ENCODE results near the gene ZNF280B. TPM values are rescaled to one million over a fixed set of nuclear protein-coding genes. Genes with fewer than 3 reads are reported as not detected.
"Not testable (repeated sequence)": the region's sequence is repeated elsewhere in the genome, so short reads cannot be mapped to it uniquely, and the experiment has no call there.

Gene ZNF280B
- total RNA-seq, 1 experiment from 2014 or later = 3.9 TPM

DNA sequence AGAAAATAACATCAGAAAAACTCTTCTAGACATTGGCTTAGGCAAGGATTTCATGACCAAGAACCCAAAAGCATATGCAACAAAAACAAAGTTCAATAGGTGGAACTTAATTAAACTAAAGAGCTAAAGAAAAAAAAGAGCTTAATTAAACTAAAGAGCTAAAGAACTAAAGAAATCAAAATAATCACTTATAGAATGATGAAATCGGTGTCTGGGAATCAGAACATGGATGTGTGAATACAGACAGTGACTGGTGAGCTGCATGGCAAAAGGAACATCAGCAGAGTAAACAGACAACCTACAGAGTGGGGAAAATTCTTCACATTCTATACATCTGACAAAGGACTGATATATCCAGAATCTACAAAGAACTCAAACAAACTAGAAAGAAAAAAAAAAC is 41.4 kb downstream of the ZNF280B start:
- no peak for DNase-seq (ENCODE audit: extremely low read depth, low read depth)

DNA sequence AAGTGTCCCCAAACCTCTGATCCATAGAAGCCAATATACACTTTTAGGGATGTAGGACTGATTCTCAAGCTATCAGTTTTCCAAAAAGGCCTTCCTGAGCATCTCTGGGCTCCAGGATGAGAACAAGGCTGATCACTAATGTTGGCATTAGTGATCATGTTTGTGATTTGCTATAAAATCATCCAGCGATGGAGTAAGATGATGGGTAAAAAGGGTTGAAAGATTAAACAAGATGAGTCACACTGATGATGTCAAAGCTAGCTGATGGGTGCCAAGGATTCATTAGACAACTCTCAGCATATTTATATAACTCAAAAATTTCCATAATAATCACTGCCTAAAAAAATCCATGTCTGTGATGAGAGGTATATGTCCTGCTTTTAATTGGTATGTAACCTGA is 42.8 kb downstream of the ZNF280B start:
- DNase-seq (ENCODE audit: extremely low read depth, low read depth) = no peak

GRCh38 chr22:22465094-22465602 is 43.4 kb downstream of the ZNF280B start:
- DNase-seq (ENCODE audit: extremely low read depth, low read depth) = no peak

GRCh38 chr22:22464541-22465054 is 43.9 kb downstream of the ZNF280B start:
- DNase-seq (ENCODE audit: extremely low read depth, low read depth) = no peak

DNA sequence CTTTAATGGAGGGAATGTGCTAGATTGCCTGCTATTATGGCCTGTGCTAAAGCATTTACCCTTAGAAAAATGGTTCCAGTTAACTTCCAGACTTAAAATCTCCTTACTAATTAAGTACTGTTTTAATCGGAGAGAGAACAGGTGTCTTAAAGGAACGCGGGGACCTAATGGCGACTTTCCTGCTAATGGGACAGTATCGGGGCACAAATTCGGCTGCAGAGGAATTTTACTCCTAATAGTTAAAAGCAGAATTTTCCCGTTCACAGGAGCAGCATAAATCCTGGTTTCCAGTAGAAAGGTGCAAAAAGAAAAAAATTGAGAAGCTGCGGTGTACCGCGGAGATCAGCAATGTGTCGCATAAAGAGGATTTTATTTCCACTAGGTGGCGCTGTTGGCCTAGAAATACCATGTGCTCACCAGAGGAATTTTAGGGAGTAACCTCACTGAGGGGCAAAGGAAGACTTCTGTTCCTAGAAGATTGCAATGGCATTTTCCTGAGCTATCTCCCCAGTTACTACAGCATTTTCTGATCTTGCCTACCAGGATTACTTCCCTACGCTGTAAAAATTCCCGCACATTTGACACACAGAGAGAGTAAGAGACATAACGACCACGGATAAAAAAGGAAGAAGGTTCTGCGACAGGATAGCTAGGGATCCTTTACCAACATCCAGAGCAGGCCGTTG is 44.5 kb downstream of the ZNF280B start:
- peak; percentile 56 for DNase-seq (ENCODE audit: extremely low read depth, low read depth)

DNA sequence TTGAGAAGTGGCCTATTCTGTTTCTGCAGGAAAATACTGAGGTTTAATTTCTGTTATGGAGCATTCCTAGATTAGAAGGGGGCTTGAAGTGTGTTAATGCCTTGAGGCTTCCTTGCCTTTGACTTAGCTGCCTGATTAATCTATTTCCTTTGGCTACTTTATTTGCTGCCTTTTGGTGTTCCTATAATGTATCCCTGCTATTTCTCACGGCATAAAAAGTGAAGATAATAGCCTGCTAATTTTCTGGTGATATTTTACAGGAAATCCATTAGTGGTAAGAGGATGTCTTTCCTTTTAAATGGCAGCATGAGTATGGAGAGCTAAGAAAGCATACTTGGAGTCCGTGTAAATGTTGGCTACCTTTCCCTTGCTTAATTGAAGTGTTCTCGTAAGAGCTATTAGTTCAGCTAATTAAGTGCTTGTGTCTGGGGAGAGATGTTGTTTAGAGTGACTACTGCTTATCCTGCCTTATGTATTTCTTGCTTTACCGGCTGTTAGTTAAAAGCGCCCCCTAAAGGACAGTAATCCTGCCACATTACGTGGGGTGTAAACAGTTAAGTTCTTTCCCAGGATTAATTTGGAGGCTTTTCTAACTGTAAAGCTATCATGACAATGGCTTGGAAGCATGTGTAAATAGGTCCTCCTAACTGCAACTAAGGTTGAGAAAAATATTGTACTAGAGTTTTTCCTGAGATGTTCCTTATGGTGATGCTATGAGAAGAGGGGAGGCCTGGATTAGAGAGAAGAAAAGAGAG is 45.6 kb downstream of the ZNF280B start:
- DNase-seq (ENCODE audit: extremely low read depth, low read depth) = no peak

DNA sequence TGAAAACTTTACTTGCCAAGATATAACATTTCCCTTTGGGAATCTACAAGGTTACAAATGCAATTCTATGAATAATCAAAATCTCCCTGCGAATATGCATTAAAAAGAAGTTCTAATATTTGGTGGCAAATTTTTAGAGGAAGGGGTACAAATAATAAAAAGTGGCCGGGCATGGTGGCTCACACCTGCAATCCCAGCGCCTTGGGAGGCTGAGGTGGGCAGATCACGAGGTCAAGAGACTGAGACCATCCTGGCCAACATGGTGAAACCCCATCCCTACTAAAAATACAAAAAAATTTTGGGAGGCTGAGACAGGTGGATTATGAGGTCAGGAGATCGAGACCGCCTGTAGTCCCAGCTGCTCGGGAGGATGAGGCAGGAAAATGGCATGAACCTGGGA is 47.0 kb downstream of the ZNF280B start:
- DNase-seq (ENCODE audit: extremely low read depth, low read depth) = no peak

DNA sequence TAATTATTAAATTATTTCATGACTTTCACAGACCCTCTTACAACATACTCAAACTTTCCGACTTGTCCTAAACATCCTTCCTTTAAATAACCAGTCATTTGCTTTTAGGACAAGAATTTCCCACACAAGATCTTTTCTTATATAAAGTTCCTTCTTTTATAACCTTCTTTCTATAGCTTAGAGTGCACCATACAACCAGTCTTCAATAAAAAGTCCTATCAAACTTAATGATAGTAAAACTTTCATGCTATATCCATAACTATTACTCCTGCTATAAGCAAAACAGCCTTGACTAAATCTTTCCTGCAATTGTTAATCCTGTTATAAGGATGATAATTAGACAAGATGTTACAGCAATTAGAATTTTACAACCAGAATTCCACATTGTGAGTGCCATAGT is 47.4 kb downstream of the ZNF280B start:
- DNase-seq (ENCODE audit: extremely low read depth, low read depth) = no peak

DNA sequence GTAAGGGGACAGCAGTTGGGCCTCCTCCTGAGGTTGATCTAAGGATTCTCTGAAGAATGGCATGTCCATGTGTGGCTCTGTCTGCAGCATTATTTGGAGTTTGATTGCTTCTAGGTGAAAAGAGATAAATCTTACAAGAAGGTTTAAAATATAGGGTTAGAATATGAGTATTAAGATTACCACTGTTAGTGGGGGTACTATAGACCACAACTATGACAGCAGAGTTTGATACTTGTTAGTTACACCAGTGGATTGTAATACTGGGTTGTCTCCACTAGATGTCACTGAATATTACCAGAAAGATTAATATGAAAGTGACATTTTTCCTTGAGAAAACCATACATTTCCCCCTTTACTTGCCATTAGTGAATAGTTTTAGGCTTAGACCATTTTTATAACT is 47.9 kb downstream of the ZNF280B start:
- peak; percentile 3 for DNase-seq (ENCODE audit: extremely low read depth, low read depth)

GRCh38 chr22:22460060-22460459 is 48.5 kb downstream of the ZNF280B start:
- no peak for DNase-seq (ENCODE audit: extremely low read depth, low read depth)

DNA sequence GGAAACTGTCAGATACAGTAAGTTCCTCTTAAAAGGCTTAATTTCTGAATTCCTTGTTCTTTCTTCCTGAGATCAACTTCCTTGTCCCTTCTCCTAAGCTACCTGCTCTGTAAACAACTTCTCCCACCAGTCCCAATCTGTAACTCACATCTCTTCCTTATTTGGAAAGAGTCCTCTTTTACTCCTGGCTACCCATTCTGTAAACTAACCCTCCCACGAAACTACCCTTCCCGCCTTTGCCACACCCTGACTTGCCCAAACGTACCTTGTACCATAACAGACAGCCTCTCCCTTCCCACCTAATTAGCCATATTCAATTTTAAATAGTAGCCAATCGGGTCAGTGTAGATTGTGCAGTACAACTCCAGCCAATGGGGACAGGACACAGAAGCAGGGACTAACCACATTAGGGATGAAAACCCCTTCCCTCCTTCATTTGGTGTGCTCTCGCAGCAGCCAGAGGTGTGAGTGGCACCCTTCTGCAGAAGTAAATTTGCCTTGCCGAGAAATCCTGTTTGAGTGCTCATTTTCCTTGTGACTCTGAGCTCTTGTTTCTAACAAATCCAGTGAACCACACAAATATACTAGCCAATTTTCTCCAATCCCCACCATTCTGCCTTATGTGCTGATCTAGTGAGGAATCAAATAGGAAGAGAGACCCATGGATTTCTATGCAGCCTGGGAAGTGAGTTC is 49.5 kb downstream of the ZNF280B start:
- DNase-seq (ENCODE audit: extremely low read depth, low read depth) = no peak

DNA sequence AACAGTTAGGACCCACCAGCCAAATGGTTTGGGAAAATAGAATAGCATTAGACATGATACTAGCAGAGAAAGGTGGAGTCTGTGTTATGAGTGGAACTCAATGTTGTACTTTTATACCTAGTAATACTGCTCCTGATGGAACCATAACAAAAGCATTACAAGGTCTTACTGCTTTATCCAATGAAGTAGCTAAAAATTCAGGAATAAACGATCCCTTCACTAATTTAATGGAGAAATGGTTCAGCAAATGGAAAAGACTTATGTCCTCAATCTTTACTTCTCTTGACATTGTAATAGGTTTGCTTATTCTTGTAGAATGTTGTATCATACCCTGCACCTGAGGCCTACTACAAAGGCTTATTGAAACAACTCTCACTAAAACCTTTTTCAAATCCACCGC is 50.2 kb downstream of the ZNF280B start:
- no peak for DNase-seq (ENCODE audit: extremely low read depth, low read depth)

- no peak for DNase-seq (ENCODE audit: extremely low read depth, low read depth)
Observed at GRCh38 chr22:22454997-22455396, 53.5 kb downstream of the ZNF280B start.

DNA sequence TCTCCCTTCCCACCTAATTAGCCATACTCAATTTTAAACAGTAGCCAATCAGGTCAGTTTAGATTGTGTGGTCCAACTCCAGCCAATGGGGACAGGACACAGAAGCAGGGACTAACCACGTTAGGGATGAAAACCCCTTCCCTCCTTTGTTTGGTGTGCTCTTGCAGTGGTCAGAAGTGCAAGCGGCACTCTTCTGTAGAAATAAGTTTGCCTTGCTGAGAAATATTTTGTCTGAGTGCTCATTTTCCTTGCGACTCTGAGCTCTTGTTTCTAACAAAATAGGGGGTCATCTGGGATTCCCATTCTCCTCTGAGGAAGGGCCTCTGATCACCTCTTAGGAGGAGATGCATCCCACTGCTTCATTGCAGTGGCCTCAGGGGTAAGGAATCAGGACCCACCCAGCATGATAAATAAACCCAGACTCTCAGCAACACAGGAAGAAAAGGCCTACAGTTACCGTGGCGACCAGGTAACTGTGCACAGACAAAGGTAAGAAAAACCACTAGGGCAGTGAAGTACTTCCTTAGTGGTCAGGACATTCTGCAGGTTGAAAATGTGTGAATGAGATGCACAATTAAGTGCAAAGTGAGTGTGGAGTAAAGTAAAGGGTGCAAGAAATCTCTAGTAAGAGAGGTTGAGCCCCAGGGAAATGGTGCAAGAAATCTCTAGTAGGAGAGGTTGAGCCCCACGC is 55.4 kb downstream of the ZNF280B start:
- no peak for DNase-seq (ENCODE audit: extremely low read depth, low read depth)

GRCh38 chr22:22452211-22452610 is 56.3 kb downstream of the ZNF280B start:
- DNase-seq (ENCODE audit: extremely low read depth, low read depth) = no peak

GRCh38 chr22:22450343-22450839 is 58.2 kb downstream of the ZNF280B start:
- DNase-seq (ENCODE audit: extremely low read depth, low read depth) = no peak

DNA sequence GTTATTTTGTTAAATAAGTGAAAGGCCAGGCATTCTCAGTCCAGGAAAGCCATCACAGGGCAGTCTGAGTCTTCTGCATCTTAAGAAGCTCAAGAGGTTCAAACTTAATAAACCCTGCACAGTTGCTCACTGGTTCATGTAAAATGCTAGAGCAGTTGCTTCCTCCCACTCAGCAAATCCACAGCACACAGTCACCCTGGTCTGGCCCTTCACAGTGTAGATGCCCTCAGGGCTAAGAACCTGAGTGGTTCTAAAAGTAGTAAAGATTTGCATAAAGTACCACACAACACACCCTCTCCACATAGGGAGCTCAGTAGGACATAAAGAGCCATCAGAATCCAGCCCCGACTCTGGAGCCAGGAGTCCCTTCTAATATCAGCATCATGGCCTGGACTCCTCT is 58.7 kb downstream of the ZNF280B start:
- DNase-seq (ENCODE audit: extremely low read depth, low read depth) = no peak

- DNase-seq (ENCODE audit: extremely low read depth, low read depth) = no peak
Observed at GRCh38 chr22:22446517-22446916, 62.0 kb downstream of the ZNF280B start.

DNA sequence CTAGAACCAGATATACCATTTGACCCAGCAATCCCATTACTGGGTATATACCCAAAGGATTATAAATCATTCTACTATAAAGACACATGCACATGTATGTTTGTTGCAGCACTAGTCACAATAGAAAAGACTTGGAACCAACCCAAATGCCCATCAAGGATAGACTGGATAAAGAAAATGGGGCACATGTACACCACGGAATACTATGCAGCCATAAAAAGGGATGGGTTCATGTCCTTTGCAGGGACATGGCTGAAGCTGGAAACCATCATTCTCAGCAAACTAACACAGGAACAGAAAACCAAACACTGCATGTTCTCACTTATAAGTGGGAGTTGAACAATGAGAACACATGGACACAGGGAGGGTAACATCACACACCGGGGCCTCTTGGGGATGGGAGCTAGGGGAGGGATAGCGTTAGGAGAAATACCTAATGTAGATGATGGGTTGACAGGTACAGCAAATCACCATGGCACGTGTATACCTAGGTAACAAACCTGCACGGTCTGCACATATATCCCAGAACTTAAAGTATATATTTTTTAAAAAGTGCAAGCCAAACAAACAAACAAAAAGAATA is 64.4 kb downstream of the ZNF280B start:
- DNase-seq (ENCODE audit: extremely low read depth, low read depth) = not testable (repeated sequence)
